Upper lobe of right lung (tissue), 1 donor: ENCODE data around the gene SIRT4. TPM values are rescaled to one million over a fixed set of nuclear protein-coding genes. Genes with fewer than 3 reads are reported as not detected.
A peak's percentile ranks its signal among the peaks of the same experiment; 100 is the strongest.

Experiments used
- ATAC-seq: fragments of 200-7000 bp; cut with Tn5 transposase; one replicate; pipeline ENCODE4 v1.9.1; 2020; ENCODE audit warnings: mild to moderate bottlenecking, moderate library complexity
- DNase-seq: peaks from one replicate; pipeline ENCODE4 v3.0.0-alpha.2; 2020
- H3K27ac ChIP-seq: fragments of 200-600 bp; one replicate; pipeline ENCODE4 v1.8.0; 2022
- H3K27me3 ChIP-seq: fragments of 200-600 bp; one replicate; pipeline ENCODE4 v1.8.0; 2022; ENCODE audit warnings: mild to moderate bottlenecking
- H3K36me3 ChIP-seq: fragments of 200-600 bp; one replicate; pipeline ENCODE4 v1.8.0; 2022
- H3K4me1 ChIP-seq: fragments of 200-600 bp; one replicate; pipeline ENCODE4 v1.8.0; 2022
- H3K4me3 ChIP-seq: fragments of 200-600 bp; one replicate; pipeline ENCODE4 v1.8.0; 2022; ENCODE audit warnings: mild to moderate bottlenecking
- H3K9me3 ChIP-seq: fragments of 200-600 bp; one replicate; pipeline ENCODE4 v1.8.0; 2022
- intact Hi-C: fragments of 100-400 bp; cut with DNase I; formaldehyde crosslinking; loops from one replicate; pipeline ENCODE4 v1.11.0; 2022
- total RNA-seq: library from RNA; stranded (reverse); fragmentation: NEBNext Ultra II Directional; extraction: Animal tissue kit (Norgen Biotek cat#: 25700); gene quantifications from one replicate; pipeline ENCODE4 v1.2.1, GENCODE V29; 2021
- TF ChIP-seq, protein P1 (sequence below): fragments of 200-600 bp; IDR thresholded peaks from one replicate; pipeline ENCODE4 v1.8.0; 2022; ENCODE audit warnings: antibody characterized with exemption
- donor health status: DM: no; HTN: yes; CAD: no; lungs with severe emphysema.

Gene SIRT4
- total RNA-seq, 1 donor from 2014 or later = 2.4 TPM

DNA sequence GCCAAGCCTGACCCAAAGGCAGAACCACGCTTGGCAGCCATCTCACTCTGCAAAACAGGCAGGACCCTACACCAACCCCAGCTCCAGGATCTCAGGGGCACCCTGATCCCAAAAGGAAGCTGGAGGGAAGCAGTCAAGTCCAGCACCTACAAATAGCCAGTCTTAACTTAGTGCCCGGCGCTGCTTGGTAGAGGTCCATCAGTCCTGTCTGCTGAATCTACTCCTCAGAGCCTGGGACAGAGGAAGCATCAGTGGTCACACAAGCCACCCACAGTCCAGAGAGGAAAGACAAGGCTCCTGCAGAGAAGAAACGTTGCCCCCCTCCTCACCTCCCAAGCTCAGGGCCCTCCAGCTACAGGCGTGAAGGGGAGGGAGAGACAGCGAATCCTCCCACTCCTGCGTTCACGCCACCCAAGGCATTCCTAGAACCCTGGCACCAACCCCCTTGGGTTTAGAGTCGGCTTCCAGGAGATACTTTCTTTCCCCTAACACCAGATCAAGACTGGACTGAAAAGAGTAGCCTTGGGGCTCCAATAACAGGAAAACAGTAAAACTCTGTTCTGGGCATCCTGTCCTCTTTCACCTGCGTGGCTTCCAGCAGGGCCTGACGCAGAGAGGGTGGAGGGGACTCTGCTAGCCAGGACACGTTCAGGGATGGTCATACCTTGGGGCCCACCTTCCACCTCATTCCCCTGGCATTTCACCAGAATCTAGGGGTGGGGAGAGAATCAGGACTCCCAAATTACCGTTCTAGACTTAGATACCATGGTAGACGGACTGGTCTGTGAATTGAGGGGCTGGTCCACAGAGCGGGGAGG, 37.8 kb upstream of the SIRT4 start:
- no peak for ATAC-seq
- no peak for DNase-seq
- intact Hi-C loops = no loop called here
- TF ChIP-seq, protein P1, sequence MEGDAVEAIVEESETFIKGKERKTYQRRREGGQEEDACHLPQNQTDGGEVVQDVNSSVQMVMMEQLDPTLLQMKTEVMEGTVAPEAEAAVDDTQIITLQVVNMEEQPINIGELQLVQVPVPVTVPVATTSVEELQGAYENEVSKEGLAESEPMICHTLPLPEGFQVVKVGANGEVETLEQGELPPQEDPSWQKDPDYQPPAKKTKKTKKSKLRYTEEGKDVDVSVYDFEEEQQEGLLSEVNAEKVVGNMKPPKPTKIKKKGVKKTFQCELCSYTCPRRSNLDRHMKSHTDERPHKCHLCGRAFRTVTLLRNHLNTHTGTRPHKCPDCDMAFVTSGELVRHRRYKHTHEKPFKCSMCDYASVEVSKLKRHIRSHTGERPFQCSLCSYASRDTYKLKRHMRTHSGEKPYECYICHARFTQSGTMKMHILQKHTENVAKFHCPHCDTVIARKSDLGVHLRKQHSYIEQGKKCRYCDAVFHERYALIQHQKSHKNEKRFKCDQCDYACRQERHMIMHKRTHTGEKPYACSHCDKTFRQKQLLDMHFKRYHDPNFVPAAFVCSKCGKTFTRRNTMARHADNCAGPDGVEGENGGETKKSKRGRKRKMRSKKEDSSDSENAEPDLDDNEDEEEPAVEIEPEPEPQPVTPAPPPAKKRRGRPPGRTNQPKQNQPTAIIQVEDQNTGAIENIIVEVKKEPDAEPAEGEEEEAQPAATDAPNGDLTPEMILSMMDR = no peak
- H3K4me1 ChIP-seq = peaks cover 51% of the 10 kb centered on the region
- no peaks in the 10 kb centered on the region for H3K36me3 ChIP-seq
- H3K9me3 ChIP-seq = no peaks in the 10 kb centered on the region
- H3K27me3 ChIP-seq = no peaks in the 10 kb centered on the region
- H3K27ac ChIP-seq = peak overlapping the region; percentile 83
- peak overlapping the region; percentile 68 for H3K4me3 ChIP-seq

DNA sequence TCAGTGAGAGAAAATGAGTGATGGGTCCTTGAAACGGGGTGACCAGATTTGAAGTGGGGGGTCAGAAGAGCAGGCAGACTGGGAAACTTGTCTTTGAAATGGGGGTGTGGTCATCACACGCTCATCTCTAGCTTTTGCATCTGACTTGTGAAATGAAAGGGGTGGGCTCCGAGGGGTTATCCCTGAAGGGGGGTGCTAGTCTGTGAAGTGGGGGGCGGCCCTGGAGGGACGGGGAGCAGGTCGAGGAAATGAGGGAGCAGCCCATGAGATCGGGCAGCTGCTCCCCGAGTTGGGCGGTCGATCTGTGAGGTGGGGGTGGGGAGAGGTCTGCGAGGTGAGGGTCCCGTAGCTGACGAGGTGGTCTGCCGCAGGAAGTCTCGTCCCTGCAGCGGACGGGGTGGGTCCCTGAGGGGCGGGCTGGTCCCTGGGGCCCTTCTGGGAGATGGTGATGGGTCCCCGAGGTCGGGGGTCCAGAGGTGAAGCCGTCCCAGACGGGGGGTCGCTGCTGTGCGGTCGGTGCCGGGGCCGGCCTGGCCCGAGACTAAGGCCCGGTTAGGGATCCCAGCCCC, 37.1 kb upstream of the SIRT4 start:
- Histone ChIP-seq H3K4me3 (peak overlapping the region; percentile 68), H3K27me3 (no peaks in the 10 kb centered on the region), H3K4me1 (peaks cover 44% of the 10 kb centered on the region), H3K9me3 (no peaks in the 10 kb centered on the region), H3K27ac (peak overlapping the region; percentile 83), H3K36me3 (no peaks in the 10 kb centered on the region)
- no peak for DNase-seq
- intact Hi-C loops = loop anchor here (5.0 kb wide), 1 partner anchor 38 kb away; no protein-coding TSS in a partner anchor
- no peak for ATAC-seq
- TF ChIP-seq, protein P1 = no peak

DNA sequence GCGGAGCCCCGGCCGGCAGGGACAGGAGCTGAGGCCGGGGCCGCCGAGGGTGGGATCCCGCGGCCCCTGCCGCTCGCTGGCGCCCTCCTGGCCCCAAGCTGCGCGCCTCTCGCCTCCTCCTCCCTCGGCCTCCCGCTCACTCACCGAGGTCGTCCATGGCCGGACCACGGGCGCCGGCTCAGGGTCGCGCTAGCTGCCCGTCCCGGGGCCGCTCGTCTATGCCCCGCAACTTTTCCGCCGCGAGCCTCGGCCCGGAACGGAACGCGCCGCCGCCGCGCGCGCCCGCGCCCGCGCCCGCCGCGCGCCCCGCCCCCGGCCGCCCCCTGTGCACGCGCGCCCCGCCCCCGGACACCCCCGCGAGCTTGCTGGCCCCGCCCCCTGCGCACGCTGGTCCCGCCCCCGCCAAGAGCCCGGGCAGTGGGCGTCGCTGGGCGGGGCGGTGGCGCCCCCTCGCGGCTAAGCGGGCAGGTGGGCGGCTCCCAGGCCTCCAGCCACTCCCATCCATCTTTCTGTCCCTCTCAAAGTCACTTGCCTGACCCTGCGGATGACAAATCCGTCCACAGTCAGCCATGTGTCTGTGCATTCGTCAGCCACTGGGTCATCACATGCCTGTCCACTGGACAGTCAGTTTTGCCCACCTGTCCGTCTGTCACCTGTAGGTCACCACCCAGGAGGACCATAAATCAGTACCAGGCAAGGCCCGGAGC, 36.5 kb upstream of the SIRT4 start, which contains the start of gene PXN:
PXN (minus strand) TSS at position 258 of the 707 bp plus-strand sequence; CDS start at position 157, 101 bp downstream.
- Histone ChIP-seq H3K9me3 (no peaks in the 10 kb centered on the region), H3K36me3 (no peaks in the 10 kb centered on the region), H3K4me1 (peaks cover 42% of the 10 kb centered on the region), H3K4me3 (peak within 1 kb of the TSS; percentile 68), H3K27ac (peak within 1 kb of the TSS; percentile 83), H3K27me3 (no peaks in the 10 kb centered on the region)
- DNase-seq = peak; percentile 94
- ATAC-seq = peak; percentile 97
- intact Hi-C loops = loop anchor here (5.0 kb wide), 1 partner anchor 38 kb away; no protein-coding TSS in a partner anchor
- TF ChIP-seq, protein P1 = peak; percentile 85

DNA sequence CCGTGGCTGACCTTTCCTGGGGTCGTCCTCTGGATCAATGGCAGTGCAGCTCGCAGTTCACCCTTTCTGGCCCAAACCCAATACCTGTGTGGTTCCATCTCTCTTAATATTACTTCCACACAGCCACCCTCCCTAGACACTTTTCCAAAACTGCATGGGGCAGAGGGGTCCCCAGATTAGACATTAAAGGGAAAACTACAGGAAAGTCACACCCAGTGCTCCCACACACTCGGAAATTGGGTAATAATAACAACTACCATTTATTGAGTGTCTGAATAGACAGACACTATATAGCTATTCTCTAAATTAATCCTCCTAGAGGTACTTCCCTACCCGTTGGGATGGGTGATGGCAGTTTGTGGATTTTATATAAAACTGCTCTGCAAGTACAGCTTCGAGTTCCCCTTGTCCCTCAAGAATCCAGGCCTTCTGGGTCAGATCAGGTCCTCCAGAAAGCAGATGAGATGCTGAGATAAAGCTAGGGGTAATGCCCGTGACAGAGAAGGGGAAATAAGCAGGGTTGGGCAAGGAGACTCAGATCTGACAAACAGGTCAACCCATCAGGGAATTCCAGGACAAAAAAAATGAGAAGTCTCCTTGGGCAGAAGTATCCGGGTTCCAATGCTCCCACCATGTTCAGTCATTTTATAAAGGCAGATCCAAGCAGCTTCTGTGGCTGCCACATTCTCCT, 35.8 kb upstream of the SIRT4 start:
- TF ChIP-seq, protein P1 = no peak
- Histone ChIP-seq H3K4me3 (no peak overlapping the region), H3K27ac (no peak overlapping the region), H3K27me3 (no peaks in the 10 kb centered on the region), H3K4me1 (peaks cover 42% of the 10 kb centered on the region), H3K9me3 (no peaks in the 10 kb centered on the region), H3K36me3 (no peaks in the 10 kb centered on the region)
- ATAC-seq = no peak
- intact Hi-C loops = loop anchor here (5.0 kb wide), 1 partner anchor 39 kb away; no protein-coding TSS in a partner anchor
- no peak for DNase-seq

DNA sequence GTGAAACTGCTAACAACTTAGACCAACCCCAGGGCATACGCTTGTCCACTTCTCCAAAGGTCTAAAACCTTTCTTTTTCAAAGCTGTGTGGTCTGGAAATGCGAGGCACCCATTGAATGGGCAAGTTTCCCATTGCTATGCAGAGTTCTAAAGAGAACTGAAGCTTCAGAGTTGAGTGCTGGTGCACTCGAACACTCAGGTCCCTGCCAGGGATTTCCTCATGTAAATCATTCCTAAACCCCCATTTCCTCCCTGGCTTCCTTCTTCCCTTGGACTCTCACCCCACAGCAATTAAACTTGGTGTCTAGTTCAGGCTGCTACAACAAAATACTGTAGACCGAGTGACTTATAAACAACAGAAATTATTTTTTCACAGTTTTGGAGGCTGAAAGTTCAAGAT, 34.4 kb upstream of the SIRT4 start:
- H3K4me1 ChIP-seq = peaks cover 30% of the 10 kb centered on the region
- H3K36me3 ChIP-seq = no peaks in the 10 kb centered on the region
- TF ChIP-seq, protein P1 = no peak
- H3K27ac ChIP-seq = peak overlapping the region; percentile 32
- intact Hi-C loops = loop anchor here (5.0 kb wide), 1 partner anchor 40 kb away; no protein-coding TSS in a partner anchor
- DNase-seq (no peak), ATAC-seq (peak; percentile 11)
- H3K4me3 ChIP-seq = no peak overlapping the region
- H3K9me3 ChIP-seq = no peaks in the 10 kb centered on the region
- H3K27me3 ChIP-seq = no peaks in the 10 kb centered on the region
